CD4-positive, CD25-positive, alpha-beta regulatory T cell (primary cell): ENCODE results near the gene ZNF202. TPM values are rescaled to one million over a fixed set of nuclear protein-coding genes. Genes with fewer than 3 reads are reported as not detected.
A peak's percentile ranks its signal among the peaks of the same experiment; 100 is the strongest.

Experiments used
- ATAC-seq, 2 donors: fragments of 150-1000 bp; cut with Tn5 transposase; one replicate each; pipeline ENCODE4 v1.10.0; 2021; ENCODE audit warnings: low read depth in 2 of 2, moderate number of reproducible peaks in 2 of 2, moderate library complexity in 1 of 2
- DNase-seq, 3 donors: peaks; one replicate each; pipeline versions ENCODE4 v3.0.0 to v3.0.0-alpha.2; 2012 to 2022; ENCODE audit warnings: mixed read lengths in 1 of 3
- H3K27ac ChIP-seq: one replicate; pipeline ENCODE4 v1.7.0; 2013; ENCODE audit warnings: mild to moderate bottlenecking, low read length; ENCODE audit not compliant: insufficient read depth, poor library complexity, severe bottlenecking
- H3K27me3 ChIP-seq: one replicate; pipeline ENCODE4 v1.7.0; 2013; ENCODE audit warnings: low read length; ENCODE audit not compliant: control insufficient read depth, insufficient read depth
- H3K36me3 ChIP-seq: one replicate; pipeline ENCODE4 v1.7.0; 2013; ENCODE audit warnings: mild to moderate bottlenecking, low read length, moderate library complexity; ENCODE audit not compliant: control insufficient read depth, insufficient read depth
- H3K4me1 ChIP-seq: 2 replicates; pipeline ENCODE4 v1.7.0; 2013; ENCODE audit warnings: mild to moderate bottlenecking, low read length; ENCODE audit not compliant: insufficient read depth, control insufficient read depth, poor library complexity, severe bottlenecking
- H3K4me3 ChIP-seq: one replicate; pipeline ENCODE4 v1.7.0; 2013; ENCODE audit warnings: low read depth, mild to moderate bottlenecking, low read length, moderate library complexity
- H3K9me3 ChIP-seq, 2 experiments: 1 replicate in 1 of 2; 2 replicates in 1 of 2; pipeline ENCODE4 v1.7.0; 2013; ENCODE audit warnings: low read length in 2 of 2, mild to moderate bottlenecking in 1 of 2, moderate library complexity in 1 of 2; ENCODE audit not compliant: control insufficient read depth in 2 of 2
- H3K27ac Mint-ChIP-seq, 3 donors: one replicate each; pipeline ENCODE4 v1.8.0; 2020 to 2022; ENCODE audit warnings: mild to moderate bottlenecking in 3 of 3, mixed read lengths in 3 of 3, moderate library complexity in 2 of 3
- H3K27me3 Mint-ChIP-seq: one replicate; pipeline ENCODE4 v1.8.0; 2022; ENCODE audit warnings: mild to moderate bottlenecking, mixed read lengths
- H3K36me3 Mint-ChIP-seq: one replicate; pipeline ENCODE4 v1.8.0; 2020; ENCODE audit warnings: mixed read lengths
- H3K4me1 Mint-ChIP-seq, 4 donors: one replicate each; pipeline ENCODE4 v1.8.0; 2020 to 2022; ENCODE audit warnings: mixed read lengths in 4 of 4, mild to moderate bottlenecking in 1 of 4
- H3K4me3 Mint-ChIP-seq, 4 donors: one replicate each; pipeline ENCODE4 v1.8.0; 2020 to 2022; ENCODE audit warnings: mild to moderate bottlenecking in 4 of 4, mixed read lengths in 4 of 4, moderate library complexity in 3 of 4
- H3K9me3 Mint-ChIP-seq, 7 donors: one replicate each; pipeline ENCODE4 v1.8.0; 2020 to 2022; ENCODE audit warnings: mixed read lengths in 7 of 7, mild to moderate bottlenecking in 3 of 7, moderate library complexity in 2 of 7
- polyA plus RNA-seq, 4 donors: library from polyadenylated mRNA; unstranded; fragments of 300-500 nt; fragmentation: Illumina TruSeq; gene quantifications; one replicate each; pipeline ENCODE4 v1.2.3, GENCODE V29; 2021
- total RNA-seq: library from RNA; stranded (reverse); gene quantifications from one replicate; pipeline ENCODE4 v1.2.3, GENCODE V29; 2022

The ZNF202 gene
- total and polyA plus RNA-seq, 5 donors from 2014 or later, result 5.9 to 14.6 (median 7.7) TPM

DNA sequence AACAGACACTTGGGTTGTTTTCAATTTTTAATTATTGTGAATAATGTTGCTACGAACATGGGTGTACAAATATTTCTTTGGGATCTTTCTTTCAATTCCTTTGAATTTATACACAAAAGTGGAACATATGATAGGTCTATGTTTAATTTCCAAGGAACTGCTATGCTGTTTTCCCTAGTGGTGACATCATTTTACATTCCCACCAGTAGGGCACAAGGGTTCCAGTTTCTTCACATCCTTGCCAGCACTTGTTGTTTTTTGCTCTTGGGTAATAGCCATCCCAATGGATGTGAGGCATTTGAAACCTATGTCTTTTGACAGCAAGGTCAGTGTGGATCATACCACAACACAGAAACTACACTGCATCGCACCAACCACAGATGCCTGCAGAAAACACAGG is 45.3 kb downstream of the ZNF202 start:
- no peak overlapping the region for H3K4me3 Mint-ChIP-seq
- H3K27ac Mint-ChIP-seq, result no peak overlapping the region
- Histone ChIP-seq H3K27ac (no peak overlapping the region), H3K27me3 (peaks cover 7% of the 10 kb centered on the region), H3K4me1 (no peaks in the 10 kb centered on the region), H3K4me3 (no peak overlapping the region), H3K36me3 (no peaks in the 10 kb centered on the region), H3K9me3 (no peaks in the 10 kb centered on the region)
- peaks cover 0 to 1% (median 0%) of the 10 kb centered on the region in 7 donors for H3K9me3 Mint-ChIP-seq
- ATAC-seq (no peak), DNase-seq (no peak)
- no peaks in the 10 kb centered on the region for H3K4me1 Mint-ChIP-seq
- H3K27me3 Mint-ChIP-seq, result peaks cover 17% of the 10 kb centered on the region
- H3K36me3 Mint-ChIP-seq, result no peaks in the 10 kb centered on the region

DNA sequence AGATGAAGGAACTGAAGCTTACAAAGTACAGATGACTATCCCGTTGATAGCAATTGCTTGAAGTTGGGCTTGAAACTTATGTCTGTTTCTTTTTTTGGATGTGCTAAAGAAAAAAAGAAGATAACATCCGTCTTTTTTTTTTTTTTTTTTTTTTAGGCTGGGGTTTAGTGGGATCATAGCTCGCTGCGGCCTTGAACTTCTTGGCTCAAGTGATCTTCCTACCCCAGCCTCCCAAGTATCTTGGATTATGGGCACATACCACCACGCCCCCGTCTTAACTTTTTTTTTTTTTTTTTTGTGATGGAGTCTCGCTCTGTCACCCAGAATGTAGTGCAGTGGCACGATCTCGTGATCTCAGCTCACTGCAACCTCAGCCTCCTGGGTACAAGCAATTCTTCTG is 46.2 kb downstream of the ZNF202 start:
- no peaks in the 10 kb centered on the region for H3K36me3 ChIP-seq
- no peak overlapping the region for H3K27ac ChIP-seq
- Mint-ChIP-seq H3K27ac (no peak overlapping the region), H3K4me1 (no peaks in the 10 kb centered on the region), H3K36me3 (no peaks in the 10 kb centered on the region), H3K27me3 (peaks cover 17% of the 10 kb centered on the region), H3K9me3 (peaks cover 0 to 4% (median 0%) of the 10 kb centered on the region in 7 donors), H3K4me3 (no peak overlapping the region)
- H3K4me1 ChIP-seq, result no peaks in the 10 kb centered on the region
- DNase-seq, result no peak
- ATAC-seq, result no peak
- peaks cover 7% of the 10 kb centered on the region for H3K27me3 ChIP-seq
- H3K4me3 ChIP-seq, result no peak overlapping the region
- no peaks in the 10 kb centered on the region for H3K9me3 ChIP-seq

DNA sequence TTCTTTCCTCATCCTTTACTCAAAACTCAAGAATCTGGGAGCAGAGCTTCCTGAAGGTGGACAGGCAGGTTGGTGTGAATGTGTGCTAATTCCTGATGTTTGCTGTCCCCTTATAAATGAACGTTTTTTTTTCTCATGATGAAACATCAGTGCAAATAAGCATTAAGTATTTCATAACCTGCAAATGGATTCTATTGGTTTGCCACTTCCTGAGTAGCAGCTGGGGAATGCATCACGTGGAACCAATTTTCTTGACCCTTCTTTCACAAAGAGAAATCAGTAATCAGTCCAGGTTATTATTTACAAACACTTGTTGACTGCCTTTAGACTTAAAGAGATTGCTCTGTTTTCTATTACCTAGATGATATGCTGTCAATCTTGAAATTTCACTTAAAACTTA is 46.9 kb downstream of the ZNF202 start:
- H3K36me3 Mint-ChIP-seq, result no peaks in the 10 kb centered on the region
- H3K9me3 Mint-ChIP-seq, result peaks cover 0 to 4% (median 0%) of the 10 kb centered on the region in 7 donors
- H3K4me1 Mint-ChIP-seq, result no peaks in the 10 kb centered on the region
- H3K4me1 ChIP-seq, result no peaks in the 10 kb centered on the region
- no peak for DNase-seq
- H3K27ac Mint-ChIP-seq, result no peak overlapping the region
- H3K36me3 ChIP-seq, result no peaks in the 10 kb centered on the region
- no peak overlapping the region for H3K4me3 ChIP-seq
- no peak overlapping the region for H3K27ac ChIP-seq
- peaks cover 13% of the 10 kb centered on the region for H3K27me3 Mint-ChIP-seq
- H3K4me3 Mint-ChIP-seq, result no peak overlapping the region
- H3K9me3 ChIP-seq, result no peaks in the 10 kb centered on the region
- peaks cover 7% of the 10 kb centered on the region for H3K27me3 ChIP-seq
- ATAC-seq, result no peak

GRCh38 chr11:123692961-123693360 is 48.5 kb downstream of the ZNF202 start:
- Histone ChIP-seq H3K27me3 (peaks cover 4% of the 10 kb centered on the region), H3K4me1 (no peaks in the 10 kb centered on the region), H3K9me3 (no peaks in the 10 kb centered on the region), H3K36me3 (no peaks in the 10 kb centered on the region), H3K4me3 (no peak overlapping the region), H3K27ac (no peak overlapping the region)
- no peaks in the 10 kb centered on the region for H3K4me1 Mint-ChIP-seq
- DNase-seq, result no peak
- H3K27ac Mint-ChIP-seq, result no peak overlapping the region
- H3K9me3 Mint-ChIP-seq, result peaks cover 0 to 6% (median 0%) of the 10 kb centered on the region in 7 donors
- no peak for ATAC-seq
- peaks cover 11% of the 10 kb centered on the region for H3K27me3 Mint-ChIP-seq
- no peaks in the 10 kb centered on the region for H3K36me3 Mint-ChIP-seq
- H3K4me3 Mint-ChIP-seq, result no peak overlapping the region

- no peak overlapping the region for H3K4me3 Mint-ChIP-seq
- H3K9me3 Mint-ChIP-seq, result peaks cover 0 to 6% (median 0%) of the 10 kb centered on the region in 7 donors
- DNase-seq (no peak), ATAC-seq (no peak)
- Histone ChIP-seq H3K4me3 (no peak overlapping the region), H3K36me3 (no peaks in the 10 kb centered on the region), H3K9me3 (no peaks in the 10 kb centered on the region), H3K4me1 (no peaks in the 10 kb centered on the region), H3K27ac (no peak overlapping the region), H3K27me3 (peaks cover 4% of the 10 kb centered on the region)
- no peaks in the 10 kb centered on the region for H3K27me3 Mint-ChIP-seq
- no peak overlapping the region for H3K27ac Mint-ChIP-seq
- H3K4me1 Mint-ChIP-seq, result no peaks in the 10 kb centered on the region
- H3K36me3 Mint-ChIP-seq, result no peaks in the 10 kb centered on the region
Measured at GRCh38 chr11:123690485-123690884, 51.0 kb downstream of the ZNF202 start.

DNA sequence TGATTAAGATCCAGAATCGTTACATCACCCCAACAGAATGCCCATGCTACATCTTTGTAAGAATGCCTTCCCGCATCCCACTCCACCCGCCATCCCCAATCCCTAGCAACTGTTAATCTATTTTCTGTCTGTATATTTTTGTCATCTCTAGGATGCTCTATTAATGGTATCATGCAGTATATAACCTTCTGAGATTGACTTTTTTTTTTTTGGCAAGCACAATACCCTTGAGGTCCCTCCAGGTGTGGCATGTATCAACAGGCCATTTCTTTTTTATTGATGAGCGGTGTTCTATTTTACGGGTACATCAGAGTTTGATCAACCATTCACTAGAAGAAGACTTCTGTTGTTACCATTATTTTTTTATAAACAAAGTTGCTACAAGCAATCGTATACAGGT is 56.9 kb downstream of the ZNF202 start:
- H3K27me3 Mint-ChIP-seq, result no peaks in the 10 kb centered on the region
- H3K4me1 ChIP-seq, result no peaks in the 10 kb centered on the region
- peaks cover 2% of the 10 kb centered on the region for H3K27me3 ChIP-seq
- no peak overlapping the region for H3K27ac ChIP-seq
- H3K27ac Mint-ChIP-seq, result peak overlapping the region in 1 of 3 donors; percentile 73
- H3K4me3 Mint-ChIP-seq, result no peak overlapping the region
- H3K9me3 Mint-ChIP-seq, result peaks cover 0 to 2% (median 0%) of the 10 kb centered on the region in 7 donors
- no peaks in the 10 kb centered on the region for H3K36me3 Mint-ChIP-seq
- no peaks in the 10 kb centered on the region for H3K9me3 ChIP-seq
- peaks cover 0 to 38% (median 7%) of the 10 kb centered on the region in 4 donors for H3K4me1 Mint-ChIP-seq
- no peak for ATAC-seq
- H3K36me3 ChIP-seq, result no peaks in the 10 kb centered on the region
- no peak for DNase-seq
- H3K4me3 ChIP-seq, result no peak overlapping the region

DNA sequence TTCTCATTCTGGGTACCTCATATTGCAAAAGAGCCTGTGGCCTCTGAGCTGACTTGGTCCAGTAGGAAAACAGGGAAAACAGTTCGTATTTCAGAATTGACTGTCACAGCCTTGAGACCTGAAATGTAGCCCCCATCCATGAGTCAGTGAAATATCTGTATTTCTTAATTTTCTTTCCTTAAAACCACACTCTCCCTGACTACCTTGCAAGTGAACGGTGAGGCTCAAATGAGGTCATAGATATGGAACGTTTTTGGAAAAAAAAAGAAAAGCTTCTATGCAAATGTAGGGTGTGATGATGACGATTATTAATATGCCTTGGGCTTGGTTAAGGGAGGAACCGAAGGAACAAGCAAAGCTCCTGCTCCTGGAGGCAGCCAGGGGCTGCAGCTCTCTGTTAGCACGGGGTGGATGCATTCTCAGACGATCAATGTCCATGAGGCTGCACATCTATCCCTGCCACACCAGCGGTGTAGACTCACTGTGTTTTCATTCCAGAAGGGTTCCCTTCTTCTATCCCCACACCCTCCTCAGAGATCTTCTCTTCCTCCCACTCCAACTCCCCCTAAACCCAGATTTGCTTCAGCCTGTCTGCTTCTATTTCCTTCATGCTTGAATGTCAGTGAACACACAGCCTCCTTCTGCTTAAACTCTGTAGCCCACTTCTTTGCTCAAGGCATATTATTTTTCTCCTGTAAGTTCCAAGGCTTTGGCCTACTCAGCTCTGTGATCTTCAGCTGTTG is 57.9 kb downstream of the ZNF202 start:
- DNase-seq, result no peak
- ATAC-seq, result no peak
- H3K27me3 ChIP-seq, result peaks cover 2% of the 10 kb centered on the region
- Mint-ChIP-seq H3K36me3 (no peaks in the 10 kb centered on the region), H3K4me3 (no peak overlapping the region), H3K4me1 (peaks cover 0 to 44% (median 7%) of the 10 kb centered on the region in 4 donors), H3K9me3 (no peaks in the 10 kb centered on the region), H3K27me3 (no peaks in the 10 kb centered on the region), H3K27ac (peak overlapping the region in 2 of 3 donors; percentile 22 to 27)
- no peaks in the 10 kb centered on the region for H3K9me3 ChIP-seq
- H3K36me3 ChIP-seq, result no peaks in the 10 kb centered on the region
- no peak overlapping the region for H3K4me3 ChIP-seq
- H3K27ac ChIP-seq, result no peak overlapping the region
- H3K4me1 ChIP-seq, result no peaks in the 10 kb centered on the region
